Activated T-cell treated with anti-CD3 and anti-CD28 coated beads, Interleukin-2, amount 50 U/mL, for 72 hours (primary cell): ENCODE measurements around the gene RTBDN. TPM values are rescaled to one million over a fixed set of nuclear protein-coding genes. Genes with fewer than 3 reads are reported as not detected.
A peak's percentile ranks its signal among the peaks of the same experiment; 100 is the strongest.
"Not testable (repeated sequence)": the region's sequence is repeated elsewhere in the genome, so short reads cannot be mapped to it uniquely, and the experiment has no call there.

Source experiments
- ATAC-seq, 2 donors: fragments of 150-1000 bp; cut with Tn5 transposase; replicated peaks in 1 of 2; 2 replicates each; pipeline ENCODE4 v1.10.0; 2021; ENCODE audit warnings: moderate library complexity in 2 of 2, mild to moderate bottlenecking in 1 of 2
- DNase-seq, 2 donors: peaks; one replicate each; pipeline ENCODE4 v3.0.0; 2021 to 2022; ENCODE audit warnings: mixed read lengths in 1 of 2
- H3K27ac Mint-ChIP-seq: one replicate; pipeline ENCODE4 v1.8.0; 2022; ENCODE audit warnings: mild to moderate bottlenecking, moderate library complexity, mixed read lengths
- H3K27me3 Mint-ChIP-seq: one replicate; pipeline ENCODE4 v1.8.0; 2022; ENCODE audit warnings: low read depth, mixed read lengths
- H3K36me3 Mint-ChIP-seq, 2 donors: one replicate each; pipeline ENCODE4 v1.8.0; 2022; ENCODE audit warnings: mixed read lengths in 2 of 2, mild to moderate bottlenecking in 1 of 2; ENCODE audit not compliant: insufficient read depth in 2 of 2
- H3K4me1 Mint-ChIP-seq: one replicate; pipeline ENCODE4 v1.8.0; 2022; ENCODE audit warnings: low read depth, mixed read lengths
- H3K4me3 Mint-ChIP-seq, 2 donors: one replicate each; pipeline ENCODE4 v1.8.0; 2022; ENCODE audit warnings: mild to moderate bottlenecking in 2 of 2, mixed read lengths in 2 of 2, moderate library complexity in 2 of 2
- H3K9me3 Mint-ChIP-seq, 2 donors: one replicate each; pipeline ENCODE4 v1.8.0; 2022; ENCODE audit warnings: mixed read lengths in 2 of 2
- total RNA-seq, 2 donors: library from RNA; stranded (reverse); gene quantifications; one replicate each; pipeline ENCODE4 v1.2.3, GENCODE V29; 2022

RTBDN gene
- total RNA-seq, 2 donors from 2014 or later: not detected

GRCh38 chr19:12866416-12867119 is 32.2 kb upstream of the RTBDN start:
- ATAC-seq: no peak
- no peaks in the 10 kb centered on the region for H3K36me3 Mint-ChIP-seq
- no peaks in the 10 kb centered on the region for H3K9me3 Mint-ChIP-seq
- peak overlapping the region; percentile 74 to 82 for H3K4me3 Mint-ChIP-seq
- DNase-seq: no peak
- H3K27me3 Mint-ChIP-seq: no peaks in the 10 kb centered on the region
- H3K27ac Mint-ChIP-seq: no peak overlapping the region
- H3K4me1 Mint-ChIP-seq: peaks cover 10% of the 10 kb centered on the region

DNA sequence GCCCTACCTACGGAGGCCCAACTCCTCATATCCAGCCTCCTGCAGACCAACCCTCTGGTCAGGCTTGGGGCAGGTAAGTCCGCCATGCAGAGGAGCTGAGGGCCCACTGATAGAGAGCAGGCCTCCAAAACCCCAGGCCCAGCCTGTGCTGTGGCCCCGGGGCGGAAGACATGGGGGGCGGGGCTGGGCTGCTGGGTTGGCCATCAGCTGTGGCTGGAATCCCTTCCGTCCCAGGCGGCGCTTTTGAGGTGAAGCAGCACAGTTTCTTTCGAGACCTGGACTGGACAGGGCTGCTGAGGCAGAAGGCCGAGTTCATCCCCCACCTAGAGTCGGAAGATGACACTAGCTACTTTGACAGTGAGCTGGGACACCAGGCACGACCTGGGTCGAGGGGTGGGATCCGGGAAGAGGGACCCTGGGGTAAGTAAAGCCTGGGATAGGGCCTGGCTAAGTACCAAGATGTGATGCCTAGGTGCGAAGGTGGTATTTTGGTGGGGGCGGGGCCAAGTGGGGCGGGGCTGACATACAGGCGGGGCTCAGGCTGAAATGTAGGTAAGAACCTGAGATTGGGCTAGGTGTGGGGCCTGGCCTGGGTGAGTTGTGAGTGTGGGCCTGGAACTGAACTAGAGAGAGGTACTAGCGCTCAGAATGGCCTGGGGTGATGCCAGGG is 31.5 kb upstream of the RTBDN start:
- H3K27me3 Mint-ChIP-seq: no peaks in the 10 kb centered on the region
- no peaks in the 10 kb centered on the region for H3K36me3 Mint-ChIP-seq
- peak overlapping the region in 1 of 2 donors; percentile 69 for H3K4me3 Mint-ChIP-seq
- no peak for DNase-seq
- no peaks in the 10 kb centered on the region for H3K9me3 Mint-ChIP-seq
- no peak for ATAC-seq
- no peak overlapping the region for H3K27ac Mint-ChIP-seq
- peaks cover 10% of the 10 kb centered on the region for H3K4me1 Mint-ChIP-seq

DNA sequence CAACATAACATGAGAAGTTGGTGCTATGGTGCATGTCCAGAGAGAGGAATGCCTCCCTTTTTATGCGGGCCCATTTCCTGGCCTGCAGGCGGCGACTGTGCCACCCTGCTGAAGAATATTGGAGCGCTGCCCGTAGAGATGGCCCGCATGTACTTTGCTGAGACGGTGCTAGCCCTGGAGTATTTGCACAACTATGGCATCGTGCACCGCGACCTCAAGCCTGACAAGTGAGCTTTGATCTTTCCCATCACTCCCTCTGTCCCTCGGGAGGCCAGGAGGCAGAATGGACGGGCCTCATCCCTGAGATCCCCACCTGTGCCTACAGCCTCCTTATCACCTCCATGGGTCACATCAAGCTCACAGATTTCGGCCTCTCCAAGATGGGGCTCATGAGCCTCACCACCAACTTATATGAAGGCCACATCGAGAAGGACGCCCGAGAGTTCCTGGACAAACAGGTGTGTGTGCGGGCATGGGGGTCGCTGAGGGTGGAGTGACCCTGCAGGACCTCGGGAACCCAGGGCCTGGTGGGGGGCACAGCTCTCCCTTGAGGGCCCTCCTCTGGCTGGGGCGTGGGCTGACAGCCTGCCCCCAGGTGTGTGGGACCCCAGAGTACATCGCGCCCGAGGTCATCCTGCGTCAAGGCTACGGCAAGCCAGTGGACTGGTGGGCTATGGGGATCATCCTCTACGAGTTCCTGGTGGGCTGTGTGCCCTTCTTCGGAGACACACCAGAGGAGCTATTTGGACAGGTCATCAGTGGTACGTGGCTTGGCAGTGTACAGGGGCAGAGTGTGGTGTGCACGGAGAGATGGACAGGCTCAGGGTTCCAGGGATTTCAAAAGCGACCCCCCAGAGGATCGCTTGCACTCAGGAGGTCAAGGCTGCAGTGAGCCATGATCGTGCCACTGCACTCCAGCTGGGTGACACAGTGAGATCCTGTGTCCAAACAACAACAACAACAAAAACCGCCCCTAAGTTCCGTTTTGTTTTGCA is 30.6 kb upstream of the RTBDN start:
- H3K27me3 Mint-ChIP-seq: no peaks in the 10 kb centered on the region
- no peak overlapping the region for H3K27ac Mint-ChIP-seq
- no peak overlapping the region for H3K4me3 Mint-ChIP-seq
- H3K4me1 Mint-ChIP-seq: peaks cover 10% of the 10 kb centered on the region
- H3K9me3 Mint-ChIP-seq: no peaks in the 10 kb centered on the region
- H3K36me3 Mint-ChIP-seq: no peaks in the 10 kb centered on the region
- DNase-seq (no peak), ATAC-seq (no peak)

- Mint-ChIP-seq H3K9me3 (no peaks in the 10 kb centered on the region), H3K4me3 (no peak overlapping the region), H3K36me3 (no peaks in the 10 kb centered on the region), H3K27me3 (no peaks in the 10 kb centered on the region), H3K27ac (no peak overlapping the region), H3K4me1 (peaks cover 10% of the 10 kb centered on the region)
- no peak for DNase-seq
- no peak for ATAC-seq
These were observed 29.8 kb upstream of the RTBDN start for GRCh38 chr19:12864143-12864542.

GRCh38 chr19:12859546-12859945 is 25.2 kb upstream of the RTBDN start:
- no peaks in the 10 kb centered on the region for H3K27me3 Mint-ChIP-seq
- no peak overlapping the region for H3K27ac Mint-ChIP-seq
- no peaks in the 10 kb centered on the region for H3K9me3 Mint-ChIP-seq
- ATAC-seq: no peak
- H3K36me3 Mint-ChIP-seq: no peaks in the 10 kb centered on the region
- H3K4me1 Mint-ChIP-seq: no peaks in the 10 kb centered on the region
- H3K4me3 Mint-ChIP-seq: no peak overlapping the region
- no peak for DNase-seq

- Mint-ChIP-seq H3K27ac (no peak overlapping the region), H3K4me3 (no peak overlapping the region), H3K9me3 (no peaks in the 10 kb centered on the region), H3K27me3 (no peaks in the 10 kb centered on the region), H3K36me3 (no peaks in the 10 kb centered on the region), H3K4me1 (no peaks in the 10 kb centered on the region)
- DNase-seq: no peak
- ATAC-seq: no peak
These were observed 23.9 kb upstream of the RTBDN start for GRCh38 chr19:12858041-12858928.

DNA sequence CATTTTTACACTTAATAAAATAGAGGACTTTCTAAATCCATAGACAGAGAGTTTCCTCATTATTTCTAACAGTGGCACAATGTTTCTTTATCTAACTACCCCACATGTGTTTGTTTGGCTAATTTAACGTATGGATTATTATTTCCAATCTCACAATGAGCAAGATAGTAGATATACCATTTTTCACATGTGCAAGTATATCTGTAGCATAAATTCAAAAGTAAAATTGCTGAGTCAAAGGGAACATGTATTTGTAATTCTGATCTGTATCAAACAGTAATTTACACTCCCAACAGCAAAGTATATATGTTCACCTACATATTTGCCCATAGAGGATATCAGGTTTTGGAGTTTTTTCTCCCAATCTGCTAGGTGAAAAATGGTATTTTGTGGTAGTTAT is 22.3 kb upstream of the RTBDN start:
- H3K27ac Mint-ChIP-seq: no peak overlapping the region
- DNase-seq (no peak), ATAC-seq (no peak)
- H3K9me3 Mint-ChIP-seq: no peaks in the 10 kb centered on the region
- H3K4me3 Mint-ChIP-seq: no peak overlapping the region
- H3K27me3 Mint-ChIP-seq: no peaks in the 10 kb centered on the region
- no peaks in the 10 kb centered on the region for H3K4me1 Mint-ChIP-seq
- no peaks in the 10 kb centered on the region for H3K36me3 Mint-ChIP-seq

GRCh38 chr19:12847159-12848139 is 13.1 kb upstream of the RTBDN start:
- DNase-seq (peak; percentile 91 to 96), ATAC-seq (peak; percentile 97 to 98)
- no peak overlapping the region for H3K27ac Mint-ChIP-seq
- H3K36me3 Mint-ChIP-seq: no peaks in the 10 kb centered on the region
- H3K4me3 Mint-ChIP-seq: peak overlapping the region; percentile 81 to 86
- H3K9me3 Mint-ChIP-seq: no peaks in the 10 kb centered on the region
- peaks cover 16% of the 10 kb centered on the region for H3K4me1 Mint-ChIP-seq
- H3K27me3 Mint-ChIP-seq: peaks cover 30% of the 10 kb centered on the region

- not testable (repeated sequence) for H3K36me3 Mint-ChIP-seq, ATAC-seq, H3K9me3 Mint-ChIP-seq, DNase-seq, H3K27ac Mint-ChIP-seq
- Mint-ChIP-seq H3K4me1 (peaks cover 17% of the 10 kb centered on the region), H3K27me3 (peaks cover 39% of the 10 kb centered on the region), H3K4me3 (peak overlapping the region in 1 of 2 donors; percentile 3)
These were observed 12.2 kb upstream of the RTBDN start for GRCh38 chr19:12846613-12847012.

GRCh38 chr19:12843999-12844732 is 9.8 kb upstream of the RTBDN start:
- Mint-ChIP-seq H3K27ac (no peak overlapping the region), H3K27me3 (peaks cover 63% of the 10 kb centered on the region), H3K4me1 (peaks cover 39% of the 10 kb centered on the region), H3K36me3 (peaks cover 0 to 3% of the 10 kb centered on the region in 2 donors), H3K4me3 (no peak overlapping the region), H3K9me3 (no peaks in the 10 kb centered on the region)
- ATAC-seq (no peak), DNase-seq (no peak)

DNA sequence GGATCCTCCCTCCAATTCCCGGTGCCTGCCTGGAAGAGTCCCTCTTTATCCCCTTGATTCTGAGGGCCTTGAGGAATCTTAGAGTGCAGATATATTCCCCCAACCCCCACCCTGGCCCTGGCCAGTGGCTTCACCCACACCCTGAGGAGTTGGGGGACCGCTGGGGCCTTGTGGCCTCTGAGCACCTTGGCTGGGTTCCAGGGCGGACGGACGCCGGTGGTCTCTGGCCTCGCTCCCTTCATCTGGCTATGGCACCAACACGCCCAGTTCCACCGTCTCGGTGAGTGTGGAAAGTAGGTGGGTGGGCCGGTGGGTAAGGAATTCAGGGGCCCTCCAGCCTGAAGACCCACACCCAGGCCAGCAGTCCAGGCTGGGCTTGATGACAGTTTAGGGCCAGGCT is 8.9 kb upstream of the RTBDN start:
- no peak for DNase-seq
- H3K4me3 Mint-ChIP-seq: no peak overlapping the region
- peaks cover 0 to 5% of the 10 kb centered on the region in 2 donors for H3K36me3 Mint-ChIP-seq
- H3K27ac Mint-ChIP-seq: no peak overlapping the region
- peaks cover 68% of the 10 kb centered on the region for H3K27me3 Mint-ChIP-seq
- no peaks in the 10 kb centered on the region for H3K9me3 Mint-ChIP-seq
- no peak for ATAC-seq
- H3K4me1 Mint-ChIP-seq: peaks cover 43% of the 10 kb centered on the region
